ENCODE measurements around the gene SSH2.

The SSH2 gene

DNA sequence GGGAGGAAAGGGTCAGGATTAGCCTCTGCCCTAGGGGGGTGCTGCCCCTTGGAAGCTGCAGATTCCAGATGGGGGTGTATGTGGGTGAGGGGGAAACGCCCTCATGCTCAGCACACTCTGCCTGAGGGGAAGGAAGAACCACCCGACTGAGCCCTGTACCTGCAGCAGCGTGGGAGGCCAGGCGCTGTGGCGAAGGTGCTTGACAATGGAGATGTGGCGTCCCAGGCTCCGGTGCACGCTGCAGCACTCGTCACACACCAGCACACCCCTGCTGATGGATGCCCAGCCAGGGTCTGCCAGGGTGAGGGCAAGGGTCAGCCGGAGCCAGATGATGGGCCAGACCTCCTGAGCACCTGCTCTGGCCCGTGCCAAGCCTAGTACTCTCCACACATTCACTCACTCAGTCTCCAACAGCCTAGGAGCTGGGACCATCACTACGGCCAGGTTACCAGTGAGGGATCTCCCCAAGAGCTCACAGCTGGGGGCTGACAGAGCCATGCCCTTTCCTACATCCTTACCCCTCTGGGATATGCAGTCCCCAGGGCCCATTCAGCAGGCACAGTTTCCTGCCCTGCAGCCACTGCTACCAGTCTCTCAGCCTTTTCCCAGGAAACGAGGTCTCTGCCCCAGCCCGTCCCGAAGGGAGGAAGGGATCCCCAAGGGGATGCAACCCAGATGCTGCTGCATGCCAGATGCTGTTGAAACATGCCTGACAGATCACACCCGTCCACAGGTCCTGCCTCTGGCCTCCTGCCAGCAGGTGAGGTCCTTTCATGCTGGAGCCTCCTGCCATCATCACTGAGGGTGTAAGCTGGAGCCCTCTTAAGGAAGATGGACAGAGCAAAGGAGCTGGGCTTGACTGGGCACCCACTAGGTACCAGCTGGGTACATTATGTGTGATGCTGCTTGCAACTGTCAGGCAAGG lies 346.4 kb downstream of the SSH2 start:
- peak; percentile 0 for DNase-seq

DNA sequence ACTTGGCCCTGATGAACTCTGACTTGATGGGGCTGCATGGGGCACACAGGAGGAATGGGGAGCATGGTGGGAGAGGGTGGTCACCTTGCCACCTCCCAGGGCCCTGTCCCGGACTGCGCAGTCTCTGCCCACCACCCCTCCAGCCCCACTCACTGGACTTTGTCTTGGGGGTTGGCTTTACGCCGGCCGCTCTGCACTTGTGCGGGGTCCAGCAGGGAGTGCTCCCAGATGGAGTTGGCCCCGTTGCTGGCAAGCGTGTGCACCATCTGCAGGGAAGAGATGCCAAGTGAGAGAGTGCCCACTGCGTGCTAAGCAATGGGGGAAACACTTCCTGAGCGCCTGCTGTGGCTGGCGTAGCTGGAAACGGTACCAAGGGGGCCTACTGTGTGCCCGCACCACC lies 347.3 kb downstream of the SSH2 start:
- DNase-seq, result no peak

DNA sequence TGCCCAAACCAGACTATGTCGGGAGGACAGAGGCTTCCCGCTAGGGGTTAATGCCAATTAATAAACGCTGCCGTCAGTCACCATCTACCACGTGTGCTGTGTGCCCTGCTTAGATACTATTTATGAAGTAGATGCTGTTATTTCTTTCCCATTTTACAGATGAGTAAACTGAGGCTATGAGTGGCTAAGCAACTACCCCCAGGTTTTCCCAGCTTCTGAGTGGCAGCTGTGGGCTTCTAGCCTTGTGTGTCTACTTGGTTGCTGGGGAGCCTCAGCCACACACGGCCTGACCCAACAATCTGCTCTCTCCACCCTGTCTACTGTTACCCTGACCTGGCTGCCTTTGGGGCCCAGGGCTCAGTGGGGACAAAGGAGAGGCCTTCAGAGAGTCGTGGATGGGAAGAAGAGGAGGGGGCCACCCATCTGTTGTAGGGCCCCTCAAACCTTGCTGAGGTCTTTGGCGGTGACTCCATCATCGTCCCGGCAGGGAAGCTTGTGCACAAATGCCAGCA lies 347.7 kb downstream of the SSH2 start:
- no peak for DNase-seq

DNA sequence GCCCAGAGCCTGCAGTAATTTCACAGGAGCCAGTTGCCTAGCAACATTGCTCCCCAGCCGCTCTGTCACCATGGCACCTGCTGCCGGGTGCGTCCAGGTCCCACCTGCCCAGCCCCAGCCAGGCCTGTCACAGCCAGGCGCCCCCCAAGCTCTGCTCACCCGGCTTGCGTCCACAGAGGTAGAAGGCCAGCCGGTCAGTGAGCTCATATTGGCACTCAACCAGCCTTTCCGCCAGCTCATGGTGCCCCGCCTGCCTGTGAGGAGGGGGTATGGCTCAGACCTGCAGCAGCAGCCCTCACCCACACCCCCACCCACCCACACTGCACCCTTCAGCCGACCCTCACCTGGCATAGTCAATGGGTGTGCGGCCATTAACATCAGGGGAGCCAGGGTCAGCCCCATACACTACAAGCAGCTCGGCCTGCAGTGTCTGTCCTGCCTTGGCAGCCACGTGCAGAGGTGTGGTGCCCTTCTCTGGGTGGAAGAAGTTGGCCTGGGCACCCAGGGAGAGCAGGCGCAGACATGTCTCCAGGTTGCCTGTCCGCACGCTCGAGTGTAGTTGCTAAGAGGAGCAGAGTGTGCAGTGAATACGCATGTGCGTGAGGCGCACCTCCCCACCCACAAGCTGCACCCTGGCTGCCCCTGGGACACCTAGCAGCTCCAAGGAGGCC lies 348.3 kb downstream of the SSH2 start:
- no peak for DNase-seq

DNA sequence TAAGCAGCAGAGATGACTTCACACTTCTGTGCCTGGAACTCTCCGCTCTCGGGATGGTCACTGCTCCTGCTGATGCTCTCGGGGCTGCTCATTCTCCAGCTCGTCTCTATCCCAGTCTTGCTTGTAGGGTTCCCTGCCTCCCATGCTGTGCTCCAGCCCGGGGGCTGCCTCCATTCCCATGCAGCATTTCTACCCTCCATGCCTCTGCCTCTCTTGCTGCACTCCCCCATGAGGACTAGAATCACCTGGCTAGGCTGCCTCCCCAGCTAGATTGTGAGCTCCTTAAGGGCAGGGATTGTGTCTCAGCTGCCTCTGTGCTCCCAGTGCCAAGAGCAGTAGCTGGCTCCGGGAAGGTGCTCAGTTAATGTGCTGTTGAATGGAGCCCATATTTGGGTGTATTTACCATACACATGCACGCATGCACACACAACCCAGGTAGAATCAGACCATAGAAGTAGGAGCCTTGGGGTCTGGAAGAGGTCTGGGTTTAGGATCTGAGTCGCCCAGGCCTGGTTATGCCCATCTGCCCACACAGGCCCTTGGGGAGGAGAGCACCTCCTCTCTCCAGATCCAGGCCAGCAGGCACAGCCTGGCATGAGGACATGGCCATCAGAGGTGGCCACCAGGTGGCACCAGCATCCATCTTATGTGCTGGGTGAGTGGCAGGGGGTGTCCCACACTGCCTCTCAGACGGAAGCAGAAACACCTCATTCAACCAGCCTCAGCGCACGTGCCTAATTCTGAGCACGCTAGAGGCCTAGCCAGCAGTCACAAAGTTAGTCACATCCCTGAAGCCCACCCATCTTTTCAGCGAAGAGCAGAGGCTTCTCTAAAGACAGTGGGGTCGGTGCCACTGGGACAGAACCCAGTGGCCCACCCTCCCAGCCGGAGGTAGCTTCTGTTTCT lies 349.9 kb downstream of the SSH2 start:
- peak; percentile 93 for DNase-seq

DNA sequence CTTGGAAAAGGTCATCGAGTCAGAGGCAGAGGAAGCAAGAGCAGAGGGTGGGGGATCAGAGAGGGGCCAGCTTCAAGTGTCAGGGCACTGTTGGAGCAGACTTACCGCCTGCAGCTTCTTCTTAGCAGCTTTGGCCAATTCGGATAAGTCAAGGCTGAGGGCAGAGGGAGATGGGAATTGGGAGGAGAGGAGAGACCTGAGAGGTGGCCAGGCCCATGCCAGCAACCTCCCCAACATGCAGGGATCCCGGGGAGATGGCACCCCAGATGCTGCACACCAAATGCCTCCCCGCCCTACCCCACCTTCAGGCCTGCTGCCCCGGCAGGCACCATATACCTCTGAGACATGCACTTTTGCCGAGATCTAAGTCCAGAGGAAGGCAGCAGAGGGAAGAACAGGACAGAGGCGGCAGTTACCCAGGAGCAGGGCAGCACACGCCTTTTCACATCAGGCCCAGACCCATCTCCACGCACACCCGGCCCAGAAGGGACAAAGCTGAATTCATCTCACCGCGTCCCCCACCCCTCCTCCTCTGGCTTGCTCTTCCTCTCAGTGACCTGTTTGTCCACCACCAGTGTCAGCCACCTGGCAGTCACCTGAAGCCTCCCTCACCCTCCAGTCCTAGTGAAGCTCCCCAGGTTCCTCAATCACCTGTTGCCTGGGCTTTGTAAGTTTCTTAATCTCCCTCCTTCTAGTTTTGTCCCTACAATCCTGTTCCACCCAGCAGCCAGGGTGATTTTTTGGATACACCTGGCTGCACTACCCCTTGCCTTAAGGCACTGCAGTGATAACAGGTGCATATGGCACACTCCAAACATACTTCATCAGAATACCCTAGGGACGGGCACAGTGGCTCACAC lies 351.2 kb downstream of the SSH2 start:
- DNase-seq, result no peak

DNA sequence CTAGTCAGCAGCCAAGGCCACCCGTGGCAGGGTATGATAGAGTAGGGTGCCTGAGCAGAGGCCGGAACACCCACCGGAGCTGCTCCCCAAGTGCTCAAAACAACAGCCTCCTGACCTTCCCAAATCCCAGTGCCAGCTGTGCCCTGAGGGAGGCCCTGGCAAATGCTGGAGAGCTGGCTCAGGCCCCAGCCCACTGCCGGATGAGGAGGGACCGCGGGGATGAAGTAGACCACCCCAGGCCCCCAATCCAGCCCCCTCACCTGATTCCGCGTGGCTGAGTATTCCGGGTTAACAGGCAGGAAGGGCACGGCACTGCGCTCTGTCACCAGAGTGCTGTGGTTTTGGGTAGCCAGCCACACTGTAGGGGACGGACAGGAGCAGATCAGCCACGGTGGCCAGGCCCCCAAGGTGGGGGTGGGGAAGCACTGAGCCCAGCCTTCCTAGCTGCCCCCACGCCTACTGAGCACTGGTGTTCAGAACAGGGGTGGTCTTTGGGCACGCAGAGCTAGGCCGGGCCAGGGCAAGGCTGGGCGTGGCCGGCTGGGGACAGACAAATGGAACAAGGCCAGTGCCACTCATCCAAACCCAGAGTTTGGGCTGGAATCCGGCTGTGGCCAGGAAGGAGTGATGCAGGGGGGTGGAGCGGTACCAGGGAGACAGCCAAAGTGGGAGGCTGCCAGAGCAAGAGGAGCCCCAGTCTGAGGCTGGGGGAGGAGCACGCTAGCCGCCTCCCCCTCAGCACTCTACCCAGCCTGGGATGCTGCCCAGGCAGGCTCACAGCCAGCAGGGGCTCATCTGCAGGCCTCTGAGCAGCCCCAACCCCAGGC lies 352.4 kb downstream of the SSH2 start:
- DNase-seq, result peak; percentile 1

DNA sequence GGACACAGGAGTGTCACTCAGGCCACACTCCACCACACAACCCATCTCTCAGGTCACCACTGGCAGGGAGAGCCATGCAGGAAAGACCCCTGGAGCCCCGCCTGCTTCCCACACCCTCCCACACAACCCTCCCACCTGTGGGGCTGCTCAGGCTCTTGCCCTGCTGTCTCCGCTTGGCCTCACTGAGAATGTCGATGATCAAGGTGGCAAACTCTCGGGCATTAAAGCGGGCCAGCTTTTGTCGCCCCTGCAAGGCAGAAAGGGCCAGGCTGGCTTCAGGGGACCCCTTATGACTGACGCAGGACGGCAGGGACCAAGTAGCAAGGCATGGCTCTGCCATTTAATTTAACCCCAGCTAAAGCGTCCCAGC lies 353.0 kb downstream of the SSH2 start:
- no peak for DNase-seq

DNA sequence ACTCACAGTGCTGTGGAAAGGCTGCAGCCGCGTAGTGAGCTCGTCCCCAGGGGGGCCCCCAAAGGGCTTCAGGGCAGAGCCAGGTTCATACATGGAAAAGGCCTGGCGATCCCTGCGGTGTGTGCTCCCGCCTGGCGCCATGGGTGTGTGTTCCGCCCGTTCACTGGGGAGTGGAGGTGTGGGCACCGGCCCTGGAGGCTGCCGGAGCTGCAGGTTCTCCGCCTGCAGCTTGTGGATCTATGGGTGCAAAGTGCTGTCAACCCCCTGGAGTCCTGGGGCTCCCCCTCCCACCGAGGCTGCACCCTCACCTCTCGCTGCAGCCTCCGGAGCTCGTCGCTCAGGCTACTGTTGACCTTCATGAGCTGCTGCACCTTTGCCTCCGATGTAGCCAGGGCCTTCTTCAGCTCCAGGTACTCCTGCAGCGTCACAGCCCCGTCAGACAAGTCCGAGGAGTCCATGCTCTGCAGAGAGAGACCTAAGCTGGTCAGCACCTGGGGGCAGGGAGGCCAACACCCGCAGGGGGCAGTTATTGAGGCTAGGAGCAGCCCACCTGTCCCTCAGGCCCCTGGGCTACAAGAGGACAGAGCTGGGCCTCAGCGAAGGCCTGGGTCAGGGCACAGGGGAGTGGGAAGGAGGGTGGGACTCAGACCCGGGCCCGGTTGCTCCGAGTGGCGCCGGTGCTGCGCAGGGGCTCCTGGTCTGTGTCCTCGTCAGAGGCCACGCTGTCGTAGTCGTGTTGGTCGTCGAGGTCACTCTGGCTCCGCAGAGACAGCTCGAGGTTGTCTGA lies 353.6 kb downstream of the SSH2 start:
- no peak for DNase-seq

All from stimulated activated CD4-positive, alpha-beta T cell treated with anti-CD3 and anti-CD28 coated beads, Interleukin-4, amount 100 ng/mL, for 1 hour (primary cell).